ENCODE measurements around the gene TYMP. TPM values are rescaled to one million over a fixed set of nuclear protein-coding genes. Genes with fewer than 3 reads are reported as not detected.

The TYMP gene
- total and polyA plus RNA-seq, 10 of the 15 experiments (the other 5 are each of a cell fraction or from before 2014, with no cell fraction given): 0.42 to 57.8 (median 24.6) TPM

- 41% methylated on average over 10 of the region's 10 CpGs for WGBS (ENCODE audit: insufficient coverage, insufficient replicate concordance, low lambda C conversion rate, missing lambda C conversion rate)
- BruUV-seq (replicated peaks): no TSS peak
- H3K27me3 ChIP-seq (replicated peaks in 1 of 2; ENCODE audit: control insufficient read depth in 2 of 2, insufficient read depth in 2 of 2, low read length in 1 of 2): no peaks in the 10 kb centered on the region
- H3K4me1 ChIP-seq (ENCODE audit: control insufficient read depth, insufficient read depth, low read length): peaks cover 64% of the 10 kb centered on the region
- H3K9me3 ChIP-seq (replicated peaks; ENCODE audit: control insufficient read depth, insufficient read depth, low read length): no peaks in the 10 kb centered on the region
- no peaks in the 10 kb centered on the region for H4K20me1 ChIP-seq (ENCODE audit: control insufficient read depth, insufficient read depth)
- ChIA-PET POLR2A (interaction anchor here (0.7 to 10.0 kb wide), 10 partner anchors 8 to 349 kb away, joined by 3 to 232 read pairs (median 8); partner anchors contain the start of genes CHKB, LMF2, NCAPH2 and SCO2), SMC1A (ENCODE audit: uncharacterized antibody, unreplicated experiment) (interaction anchor here (2.1 to 3.7 kb wide), 4 partner anchors 8 to 80 kb away, joined by 7 to 58 read pairs (median 16); partner anchors contain the start of genes SCO2 and TYMP), RAD21 (ENCODE audit: unreplicated experiment) (interaction anchor here (1.0 to 6.1 kb wide), 8 partner anchors 7 to 81 kb away, joined by 3 to 106 read pairs (median 6); partner anchors contain the start of genes LMF2, NCAPH2, SCO2 and TYMP), CTCF (interaction anchor here (0.6 to 3.6 kb wide), 9 partner anchors 10 to 81 kb away, joined by 3 to 37 read pairs (median 5); partner anchors contain the start of genes SCO2, SYCE3 and TYMP)
- in situ Hi-C loops (cut with MboI) (no loop called here), intact Hi-C loops (cut with micrococcal nuclease; ENCODE audit: unreplicated experiment) (loop anchor here (5.0 kb wide), 1 partner anchor 82 kb away; no protein-coding TSS in a partner anchor)
- FAIRE-seq: no peak
- no peak for ATAC-seq
- peaks cover 9% of the 10 kb centered on the region for H3K79me2 ChIP-seq (ENCODE audit: control insufficient read depth, insufficient read depth, low read length)
- no peak for DNase-seq (ENCODE audit: low read depth, low spot score)
- 0 out of 2 replicates have a peak overlapping the region, but pooled peaks have one; percentile 22 for H3K4me3 ChIP-seq
- H3K27ac ChIP-seq (ENCODE audit: control insufficient read depth, insufficient read depth): peak overlapping the region; percentile 100
- TF ChIP-seq ZZZ3 (IDR thresholded peaks at IDR 0.05; ENCODE audit: control insufficient read depth, insufficient read length, low read depth) (no peak), IRF4 (IDR thresholded peaks at IDR 0.05; ENCODE audit: low read depth, low read length) (no peak), IRF5 (IDR thresholded peaks at IDR 0.05; ENCODE audit: borderline replicate concordance) (no peak), SP1 (IDR thresholded peaks at IDR 0.05; ENCODE audit: low read depth, low read length) (no peak), TCF12 (IDR thresholded peaks at IDR 0.05; ENCODE audit: low read depth, low read length) (no peak), EP300 (IDR thresholded peaks at IDR 0.05; ENCODE audit: borderline replicate concordance in 1 of 2, control insufficient read depth in 1 of 2, low read depth in 2 of 2, low read length in 2 of 2) (no peak), YBX1 (IDR thresholded peaks at IDR 0.05) (no peak), CBFB (IDR thresholded peaks at IDR 0.05; ENCODE audit: low read depth) (no peak), E2F4 (IDR thresholded peaks at IDR 0.05; ENCODE audit: low read depth, low read length) (no peak), HDAC2 (IDR thresholded peaks at IDR 0.05) (no peak)
- TF ChIP-seq, protein P1, sequence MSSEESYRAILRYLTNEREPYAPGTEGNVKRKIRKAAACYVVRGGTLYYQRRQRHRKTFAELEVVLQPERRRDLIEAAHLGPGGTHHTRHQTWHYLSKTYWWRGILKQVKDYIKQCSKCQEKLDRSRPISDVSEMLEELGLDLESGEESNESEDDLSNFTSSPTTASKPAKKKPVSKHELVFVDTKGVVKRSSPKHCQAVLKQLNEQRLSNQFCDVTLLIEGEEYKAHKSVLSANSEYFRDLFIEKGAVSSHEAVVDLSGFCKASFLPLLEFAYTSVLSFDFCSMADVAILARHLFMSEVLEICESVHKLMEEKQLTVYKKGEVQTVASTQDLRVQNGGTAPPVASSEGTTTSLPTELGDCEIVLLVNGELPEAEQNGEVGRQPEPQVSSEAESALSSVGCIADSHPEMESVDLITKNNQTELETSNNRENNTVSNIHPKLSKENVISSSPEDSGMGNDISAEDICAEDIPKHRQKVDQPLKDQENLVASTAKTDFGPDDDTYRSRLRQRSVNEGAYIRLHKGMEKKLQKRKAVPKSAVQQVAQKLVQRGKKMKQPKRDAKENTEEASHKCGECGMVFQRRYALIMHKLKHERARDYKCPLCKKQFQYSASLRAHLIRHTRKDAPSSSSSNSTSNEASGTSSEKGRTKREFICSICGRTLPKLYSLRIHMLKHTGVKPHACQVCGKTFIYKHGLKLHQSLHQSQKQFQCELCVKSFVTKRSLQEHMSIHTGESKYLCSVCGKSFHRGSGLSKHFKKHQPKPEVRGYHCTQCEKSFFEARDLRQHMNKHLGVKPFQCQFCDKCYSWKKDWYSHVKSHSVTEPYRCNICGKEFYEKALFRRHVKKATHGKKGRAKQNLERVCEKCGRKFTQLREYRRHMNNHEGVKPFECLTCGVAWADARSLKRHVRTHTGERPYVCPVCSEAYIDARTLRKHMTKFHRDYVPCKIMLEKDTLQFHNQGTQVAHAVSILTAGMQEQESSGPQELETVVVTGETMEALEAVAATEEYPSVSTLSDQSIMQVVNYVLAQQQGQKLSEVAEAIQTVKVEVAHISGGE (CRISPR knock-in tag; IDR thresholded peaks at IDR 0.05): no peak
- TF ChIP-seq, protein P2, sequence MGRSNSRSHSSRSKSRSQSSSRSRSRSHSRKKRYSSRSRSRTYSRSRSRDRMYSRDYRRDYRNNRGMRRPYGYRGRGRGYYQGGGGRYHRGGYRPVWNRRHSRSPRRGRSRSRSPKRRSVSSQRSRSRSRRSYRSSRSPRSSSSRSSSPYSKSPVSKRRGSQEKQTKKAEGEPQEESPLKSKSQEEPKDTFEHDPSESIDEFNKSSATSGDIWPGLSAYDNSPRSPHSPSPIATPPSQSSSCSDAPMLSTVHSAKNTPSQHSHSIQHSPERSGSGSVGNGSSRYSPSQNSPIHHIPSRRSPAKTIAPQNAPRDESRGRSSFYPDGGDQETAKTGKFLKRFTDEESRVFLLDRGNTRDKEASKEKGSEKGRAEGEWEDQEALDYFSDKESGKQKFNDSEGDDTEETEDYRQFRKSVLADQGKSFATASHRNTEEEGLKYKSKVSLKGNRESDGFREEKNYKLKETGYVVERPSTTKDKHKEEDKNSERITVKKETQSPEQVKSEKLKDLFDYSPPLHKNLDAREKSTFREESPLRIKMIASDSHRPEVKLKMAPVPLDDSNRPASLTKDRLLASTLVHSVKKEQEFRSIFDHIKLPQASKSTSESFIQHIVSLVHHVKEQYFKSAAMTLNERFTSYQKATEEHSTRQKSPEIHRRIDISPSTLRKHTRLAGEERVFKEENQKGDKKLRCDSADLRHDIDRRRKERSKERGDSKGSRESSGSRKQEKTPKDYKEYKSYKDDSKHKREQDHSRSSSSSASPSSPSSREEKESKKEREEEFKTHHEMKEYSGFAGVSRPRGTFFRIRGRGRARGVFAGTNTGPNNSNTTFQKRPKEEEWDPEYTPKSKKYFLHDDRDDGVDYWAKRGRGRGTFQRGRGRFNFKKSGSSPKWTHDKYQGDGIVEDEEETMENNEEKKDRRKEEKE (IDR thresholded peaks at IDR 0.05): no peak
- peak overlapping the region; percentile 97 for H3K9ac ChIP-seq (ENCODE audit: control insufficient read depth, insufficient read depth, low read length)
- no peaks in the 10 kb centered on the region for H3K36me3 ChIP-seq (ENCODE audit: control insufficient read depth in 2 of 2, insufficient read depth in 2 of 2, low read length in 1 of 2)
- H2AFZ ChIP-seq (ENCODE audit: control insufficient read depth, low read depth, low read length): no peak overlapping the region
- peak overlapping the region; percentile 70 for H3K4me2 ChIP-seq (ENCODE audit: control insufficient read depth, insufficient read depth)
Measured at GRCh38 chr22:50540381-50540780, 10.6 kb upstream of the TYMP start.
